HEK293 (cell line): ENCODE data around the gene MORN1.

ENCODE experiments used
- CTCF ChIA-PET: fragments of 350-600 bp; formaldehyde crosslinking; extraction: SDS; loops from one replicate; lab custom pipeline; 2021; ENCODE audit warnings: antibody characterized with exemption; lab: Yijun Ruan, JAX
- POLR2A ChIA-PET: fragments of 300-600 bp; formaldehyde crosslinking; extraction: SDS; loops from one replicate; lab custom pipeline; 2020; ENCODE audit warnings: antibody characterized with exemption, inconsistent platforms; lab: Yijun Ruan, JAX
- H3K27ac ChIP-seq: fragments of 200-500 bp; sonication (Bioruptor generic); 2 replicates; pipeline ENCODE4 v1.5.1; 2014; ENCODE audit warnings: low read depth, low read length, control low read depth, inconsistent platforms; ENCODE audit errors: extremely low read depth
- H3K36me3 ChIP-seq, 2 experiments: fragments of 200-500 bp in 1 of 2; sonication (Bioruptor generic) in 1 of 2; 1 replicate in 1 of 2; 2 replicates in 1 of 2; pipeline ENCODE4 v1.5.1; 2014 to 2017; ENCODE audit warnings: inconsistent platforms in 2 of 2, low read length in 2 of 2; ENCODE audit not compliant: control insufficient read depth in 2 of 2, insufficient read depth in 1 of 2
- H3K4me1 ChIP-seq: fragments of 200-500 bp; sonication (Bioruptor generic); 2 replicates; pipeline ENCODE4 v1.5.1; 2014; ENCODE audit warnings: mild to moderate bottlenecking, low read length, inconsistent platforms; ENCODE audit not compliant: control insufficient read depth, insufficient read depth
- H3K4me3 ChIP-seq: 2 replicates; pipeline ENCODE4 v1.5.1; 2011; ENCODE audit warnings: low read depth, mild to moderate bottlenecking, control low read depth, low read length, moderate library complexity
- H3K9me3 ChIP-seq: fragments of 200-500 bp; sonication (Bioruptor generic); 2 replicates; pipeline ENCODE4 v1.5.1; 2014; ENCODE audit warnings: low read depth, low read length, inconsistent platforms; ENCODE audit not compliant: control insufficient read depth, insufficient read depth
- GFI1B ChIP-seq: fragments of 450-650 bp; formaldehyde crosslinking; IDR thresholded peaks from 2 replicates; pipeline ENCODE4 v1.5.1; 2016; ENCODE audit warnings: missing biosample characterization, missing genetic modification characterization
- GLIS1 ChIP-seq: fragments of 450-650 bp; formaldehyde crosslinking; IDR thresholded peaks from 2 replicates; pipeline ENCODE4 v1.5.1; 2016; ENCODE audit warnings: missing biosample characterization, missing genetic modification characterization
- GLIS2 ChIP-seq: fragments of 450-650 bp; formaldehyde crosslinking; IDR thresholded peaks from 2 replicates; pipeline ENCODE4 v1.5.1; 2016; ENCODE audit warnings: missing biosample characterization, missing genetic modification characterization
- KLF7 ChIP-seq: fragments of 450-650 bp; formaldehyde crosslinking; IDR thresholded peaks from 2 replicates; pipeline ENCODE4 v1.5.1; 2016; ENCODE audit warnings: missing biosample characterization, missing genetic modification characterization, borderline replicate concordance
- PRDM1 ChIP-seq: fragments of 450-650 bp; formaldehyde crosslinking; IDR thresholded peaks from 2 replicates; pipeline ENCODE4; 2016; ENCODE audit warnings: missing biosample characterization, missing genetic modification characterization
- RBAK ChIP-seq: fragments of 450-650 bp; formaldehyde crosslinking; IDR thresholded peaks from 2 replicates; pipeline ENCODE4 v1.5.1; 2016; ENCODE audit warnings: missing biosample characterization, missing genetic modification characterization
- ZBTB1 ChIP-seq: fragments of 450-650 bp; formaldehyde crosslinking; IDR thresholded peaks from 2 replicates; pipeline ENCODE4 v1.5.1; 2016; ENCODE audit warnings: missing biosample characterization, missing genetic modification characterization
- ZIC2 ChIP-seq: fragments of 450-650 bp; formaldehyde crosslinking; IDR thresholded peaks from 2 replicates; pipeline ENCODE4 v1.5.1; 2016; ENCODE audit warnings: missing biosample characterization, missing genetic modification characterization
- ZNF138 ChIP-seq: fragments of 450-650 bp; formaldehyde crosslinking; IDR thresholded peaks from 2 replicates; pipeline ENCODE4 v1.5.1; 2016; ENCODE audit warnings: missing biosample characterization, missing genetic modification characterization, borderline replicate concordance
- ZNF155 ChIP-seq: fragments of 450-650 bp; formaldehyde crosslinking; IDR thresholded peaks from 2 replicates; pipeline ENCODE4 v1.5.1; 2016; ENCODE audit warnings: missing biosample characterization, missing genetic modification characterization
- ZNF157 ChIP-seq: fragments of 450-650 bp; formaldehyde crosslinking; IDR thresholded peaks from 2 replicates; pipeline ENCODE4 v1.5.1; 2016; ENCODE audit warnings: missing biosample characterization, missing genetic modification characterization
- ZNF174 ChIP-seq: fragments of 450-650 bp; formaldehyde crosslinking; IDR thresholded peaks from 2 replicates; pipeline ENCODE4 v1.5.0; 2017; ENCODE audit warnings: missing biosample characterization, mild to moderate bottlenecking, missing genetic modification characterization
- ZNF184 ChIP-seq: fragments of 450-650 bp; IDR thresholded peaks from 2 replicates; pipeline ENCODE4 v1.5.1; 2018; ENCODE audit warnings: missing biosample characterization, mild to moderate bottlenecking, missing genetic modification characterization
- ZNF221 ChIP-seq: fragments of 450-650 bp; formaldehyde crosslinking; IDR thresholded peaks from 2 replicates; pipeline ENCODE4 v1.5.1; 2017; ENCODE audit warnings: missing biosample characterization, missing genetic modification characterization, borderline replicate concordance
- ZNF223 ChIP-seq: fragments of 450-650 bp; formaldehyde crosslinking; IDR thresholded peaks from 2 replicates; pipeline ENCODE4 v1.5.1; 2016; ENCODE audit warnings: missing biosample characterization, missing genetic modification characterization
- ZNF311 ChIP-seq: fragments of 450-650 bp; formaldehyde crosslinking; IDR thresholded peaks from 2 replicates; pipeline ENCODE4 v1.5.1; 2017; ENCODE audit warnings: missing biosample characterization, missing genetic modification characterization, borderline replicate concordance
- ZNF341 ChIP-seq: fragments of 450-650 bp; formaldehyde crosslinking; IDR thresholded peaks from 2 replicates; pipeline ENCODE4; 2016; ENCODE audit warnings: low read depth, missing biosample characterization, missing genetic modification characterization
- ZNF404 ChIP-seq: fragments of 450-650 bp; formaldehyde crosslinking; IDR thresholded peaks from 2 replicates; pipeline ENCODE4 v1.5.1; 2017; ENCODE audit warnings: missing biosample characterization, missing genetic modification characterization
- ZNF514 ChIP-seq: fragments of 450-650 bp; formaldehyde crosslinking; IDR thresholded peaks from 2 replicates; pipeline ENCODE4 v1.5.1; 2016; ENCODE audit warnings: missing biosample characterization, missing genetic modification characterization
- ZNF549 ChIP-seq: fragments of 450-650 bp; IDR thresholded peaks from 2 replicates; pipeline ENCODE4 v1.5.1; 2018; ENCODE audit warnings: missing biosample characterization, missing genetic modification characterization, mild to moderate bottlenecking, inconsistent platforms, moderate library complexity
- ZNF560 ChIP-seq: fragments of 450-650 bp; formaldehyde crosslinking; IDR thresholded peaks from 2 replicates; pipeline ENCODE4 v1.5.1; 2017; ENCODE audit warnings: missing biosample characterization, missing genetic modification characterization, borderline replicate concordance
- ZNF701 ChIP-seq: fragments of 450-650 bp; formaldehyde crosslinking; IDR thresholded peaks from 2 replicates; pipeline ENCODE4 v1.5.1; 2016; ENCODE audit warnings: missing biosample characterization, missing genetic modification characterization
- ZNF776 ChIP-seq: fragments of 450-650 bp; formaldehyde crosslinking; IDR thresholded peaks from 2 replicates; pipeline ENCODE4 v1.5.0; 2017; ENCODE audit warnings: missing biosample characterization, missing genetic modification characterization, borderline replicate concordance
- ZNF785 ChIP-seq: fragments of 450-650 bp; formaldehyde crosslinking; IDR thresholded peaks from 2 replicates; pipeline ENCODE4 v1.5.1; 2016; ENCODE audit warnings: missing biosample characterization, missing genetic modification characterization
- ZNF792 ChIP-seq: fragments of 450-650 bp; formaldehyde crosslinking; IDR thresholded peaks from 2 replicates; pipeline ENCODE4 v1.5.1; 2016; ENCODE audit warnings: missing biosample characterization, missing genetic modification characterization
- ZSCAN23 ChIP-seq: fragments of 450-650 bp; formaldehyde crosslinking; IDR thresholded peaks from 2 replicates; pipeline ENCODE4 v1.5.1; 2016; ENCODE audit warnings: missing biosample characterization, missing genetic modification characterization
- TF ChIP-seq, protein P1 (sequence below): fragments of 450-650 bp; formaldehyde crosslinking; conservative IDR thresholded peaks from 2 replicates; pipeline ENCODE4 v1.5.1; 2016; ENCODE audit warnings: low read depth, missing biosample characterization, missing genetic modification characterization

The MORN1 gene

DNA sequence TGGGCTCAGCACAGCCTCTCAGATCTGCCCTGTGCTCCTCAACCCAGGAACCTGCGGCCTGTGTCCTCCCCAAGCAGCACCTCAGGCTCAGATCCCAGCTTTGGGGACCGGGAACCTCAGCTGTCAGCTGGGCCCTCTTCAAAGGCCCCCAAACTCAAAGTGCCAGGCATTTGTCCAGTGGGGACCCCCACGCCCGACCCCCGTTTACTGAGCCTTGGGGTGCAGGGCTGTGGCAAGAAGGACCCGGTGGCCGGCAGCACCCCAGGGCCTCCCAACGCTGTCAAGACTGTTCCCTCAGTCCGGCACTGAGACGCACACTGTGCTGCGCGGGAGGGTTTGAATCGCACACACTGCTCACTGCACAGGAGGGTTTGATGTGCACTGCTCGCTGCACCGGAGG is 35.0 kb downstream of the MORN1 start (continued):
- TF ChIP-seq, protein P1, sequence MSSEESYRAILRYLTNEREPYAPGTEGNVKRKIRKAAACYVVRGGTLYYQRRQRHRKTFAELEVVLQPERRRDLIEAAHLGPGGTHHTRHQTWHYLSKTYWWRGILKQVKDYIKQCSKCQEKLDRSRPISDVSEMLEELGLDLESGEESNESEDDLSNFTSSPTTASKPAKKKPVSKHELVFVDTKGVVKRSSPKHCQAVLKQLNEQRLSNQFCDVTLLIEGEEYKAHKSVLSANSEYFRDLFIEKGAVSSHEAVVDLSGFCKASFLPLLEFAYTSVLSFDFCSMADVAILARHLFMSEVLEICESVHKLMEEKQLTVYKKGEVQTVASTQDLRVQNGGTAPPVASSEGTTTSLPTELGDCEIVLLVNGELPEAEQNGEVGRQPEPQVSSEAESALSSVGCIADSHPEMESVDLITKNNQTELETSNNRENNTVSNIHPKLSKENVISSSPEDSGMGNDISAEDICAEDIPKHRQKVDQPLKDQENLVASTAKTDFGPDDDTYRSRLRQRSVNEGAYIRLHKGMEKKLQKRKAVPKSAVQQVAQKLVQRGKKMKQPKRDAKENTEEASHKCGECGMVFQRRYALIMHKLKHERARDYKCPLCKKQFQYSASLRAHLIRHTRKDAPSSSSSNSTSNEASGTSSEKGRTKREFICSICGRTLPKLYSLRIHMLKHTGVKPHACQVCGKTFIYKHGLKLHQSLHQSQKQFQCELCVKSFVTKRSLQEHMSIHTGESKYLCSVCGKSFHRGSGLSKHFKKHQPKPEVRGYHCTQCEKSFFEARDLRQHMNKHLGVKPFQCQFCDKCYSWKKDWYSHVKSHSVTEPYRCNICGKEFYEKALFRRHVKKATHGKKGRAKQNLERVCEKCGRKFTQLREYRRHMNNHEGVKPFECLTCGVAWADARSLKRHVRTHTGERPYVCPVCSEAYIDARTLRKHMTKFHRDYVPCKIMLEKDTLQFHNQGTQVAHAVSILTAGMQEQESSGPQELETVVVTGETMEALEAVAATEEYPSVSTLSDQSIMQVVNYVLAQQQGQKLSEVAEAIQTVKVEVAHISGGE (tag by site-specific recombination), result no peak
- TF ChIP-seq ZNF785 (tag by site-specific recombination), result no peak
- TF ChIP-seq ZNF549, result no peak
- TF ChIP-seq ZNF341 (tag by site-specific recombination), result no peak
- no peak for TF ChIP-seq ZNF184 (tag by site-specific recombination)
- TF ChIP-seq ZNF514 (tag by site-specific recombination), result no peak
- TF ChIP-seq ZNF221, result no peak
- TF ChIP-seq ZNF223 (tag by site-specific recombination), result no peak
- no peak for TF ChIP-seq GFI1B (tag by site-specific recombination)
- TF ChIP-seq, all 188 proteins: peak for 0

DNA sequence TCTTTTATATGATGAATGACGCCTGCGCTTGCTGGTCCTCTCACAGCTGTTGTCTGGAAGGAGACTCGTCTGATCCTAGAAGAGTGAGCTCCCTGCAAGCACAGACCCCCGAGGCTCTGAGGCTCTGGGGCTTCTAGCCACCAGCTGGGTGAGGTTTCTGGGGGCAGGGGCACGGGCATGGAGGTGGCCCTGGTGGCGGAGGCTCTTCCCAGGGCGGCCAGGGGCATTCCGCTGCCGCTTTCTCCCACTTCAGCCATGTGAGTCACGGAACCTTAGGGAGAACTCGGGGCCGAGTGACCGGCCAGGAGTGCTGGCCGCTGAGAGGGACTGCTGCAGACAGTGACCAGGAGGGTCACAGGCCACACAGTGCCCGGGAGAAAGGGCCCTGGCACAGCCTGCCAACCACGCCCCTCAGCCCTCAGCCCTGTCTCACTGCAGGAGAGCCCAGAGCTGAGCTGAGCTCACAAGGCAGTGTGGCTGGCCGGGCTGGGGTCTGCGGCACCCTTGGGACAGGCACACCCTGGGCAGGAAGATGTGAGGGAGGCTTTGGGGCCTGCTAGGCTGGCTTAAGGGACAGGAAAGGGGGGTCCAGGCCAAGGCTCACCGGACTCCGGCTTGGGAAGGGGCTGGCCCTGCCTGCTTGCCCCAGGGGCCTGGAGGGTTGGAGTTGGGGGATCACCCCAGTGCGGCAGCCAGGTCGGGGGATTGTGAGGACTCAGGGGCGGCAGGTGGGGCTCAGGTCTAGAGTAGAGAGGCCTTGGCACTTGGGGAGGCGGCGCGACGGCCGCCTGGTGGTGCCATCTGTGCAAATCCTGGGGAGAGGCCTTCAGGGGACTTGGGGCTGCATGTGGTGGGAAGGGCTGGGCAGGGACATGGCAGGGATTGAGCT is 35.7 kb downstream of the MORN1 start:
- no peaks in the 10 kb centered on the region for H3K4me1 ChIP-seq
- TF ChIP-seq ZBTB1 (no peak), ZIC2 (tag by site-specific recombination) (0 out of 2 replicates have a peak, but pooled peaks have one; percentile 30), ZNF701 (no peak)
- TF ChIP-seq, all 188 proteins: peak for 1
- ChIA-PET CTCF (interaction anchor here (0.6 kb wide), 1 partner anchor 180 kb away, joined by 4 read pairs; no protein-coding TSS in a partner anchor), POLR2A (no interaction called here)
- Histone ChIP-seq H3K9me3 (no peaks in the 10 kb centered on the region), H3K36me3 (no peaks in the 10 kb centered on the region; a peak in 1 of 3 replicates), H3K27ac (no peak overlapping the region), H3K4me3 (no peak overlapping the region)

DNA sequence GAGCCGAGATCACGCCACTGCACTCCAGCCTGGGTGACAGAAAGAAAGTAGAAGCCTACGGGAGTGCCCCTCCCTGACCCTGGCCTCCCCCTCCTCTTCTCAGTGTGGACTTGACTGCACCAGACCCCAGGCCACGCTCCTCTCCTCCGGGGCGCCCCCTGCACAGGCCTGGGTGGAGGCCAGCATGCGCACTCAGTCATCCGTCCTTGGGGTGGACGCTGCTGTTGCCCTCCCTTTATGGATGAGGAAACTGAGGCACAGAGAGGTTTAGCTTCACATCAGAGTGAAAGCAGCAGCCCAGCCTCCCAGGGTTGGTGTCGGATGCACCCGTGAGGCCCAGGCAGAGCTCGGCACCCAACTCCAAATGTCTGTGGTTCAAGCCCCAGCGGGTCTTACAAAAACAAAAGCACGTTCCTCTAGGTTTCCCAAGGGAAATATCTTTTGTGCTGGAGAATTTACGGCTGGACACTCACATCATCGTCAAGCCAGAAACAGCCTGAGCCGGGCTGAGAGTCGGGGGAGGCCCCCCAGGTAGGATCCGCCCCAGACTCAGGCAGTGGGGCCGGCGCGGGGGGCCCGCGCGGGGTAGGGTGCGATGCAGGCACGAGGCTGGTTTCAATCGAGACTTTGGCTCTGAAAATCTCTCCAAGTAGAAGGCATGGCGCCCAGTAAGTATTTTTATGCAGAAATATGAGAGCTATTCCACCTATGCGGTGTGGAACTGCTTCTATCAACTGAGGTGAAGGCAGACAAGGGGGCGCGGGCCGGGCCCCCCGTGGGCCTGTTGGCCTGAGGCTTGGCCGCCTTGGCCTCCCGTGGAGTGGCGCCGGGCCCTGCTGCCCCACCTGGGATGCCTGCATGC is 36.6 kb downstream of the MORN1 start:
- ChIA-PET POLR2A (no interaction called here), CTCF (interaction anchor here (0.6 kb wide), 1 partner anchor 179 kb away, joined by 4 read pairs; no protein-coding TSS in a partner anchor)
- Histone ChIP-seq H3K27ac (no peak overlapping the region), H3K36me3 (no peaks in the 10 kb centered on the region; a peak in 1 of 3 replicates), H3K4me3 (no peak overlapping the region), H3K9me3 (no peaks in the 10 kb centered on the region)
- TF ChIP-seq ZNF157 (no peak), KLF7 (tag by site-specific recombination) (no peak), RBAK (no peak), GLIS1 (tag by site-specific recombination) (0 out of 2 replicates have a peak, but pooled peaks have one; percentile 25), ZSCAN23 (no peak), ZNF701 (no peak), GLIS2 (0 out of 2 replicates have a peak, but pooled peaks have one; percentile 20), ZNF155 (tag by site-specific recombination) (no peak), ZNF792 (tag by site-specific recombination) (no peak), ZNF776 (no peak), ZNF138 (tag by site-specific recombination) (no peak), ZNF560 (tag by site-specific recombination) (no peak), ZNF404 (no peak), ZNF311 (tag by site-specific recombination) (no peak), ZNF174 (tag by site-specific recombination) (no peak), PRDM1 (tag by site-specific recombination) (no peak)
- TF ChIP-seq, all 188 proteins: peak for 2
- no peaks in the 10 kb centered on the region for H3K4me1 ChIP-seq
